OCI-LY7 (cell line): Measurements from ENCODE around the gene SDC4. TPM values are rescaled to one million over a fixed set of nuclear protein-coding genes. Genes with fewer than 3 reads are reported as not detected.

ENCODE experiments used
- BruUV-seq: library from RNA; stranded (reverse); fragments of 400-500 nt; replicated peaks from 2 replicates; lab custom pipeline; 2021; lab: Mats Ljungman, UMichigan
- CTCF ChIA-PET: fragments of 300-600 bp; sonication (Branson Sonifier 250); formaldehyde crosslinking; loops from one replicate; lab custom pipeline; 2022; ENCODE audit warnings: antibody characterized with exemption; ENCODE audit not compliant: unreplicated experiment; lab: Charles Lee
- POLR2A ChIA-PET: fragments of 300-600 bp; sonication (Branson Sonifier 250); formaldehyde crosslinking; loops from one replicate; lab custom pipeline; 2022; ENCODE audit warnings: antibody characterized with exemption; lab: Charles Lee
- DNase-seq: peaks from one replicate; pipeline ENCODE4 v3.0.0-alpha.2; 2015; ENCODE audit warnings: low spot score
- H2AFZ ChIP-seq: fragments of 200-600 bp; sonication (generic), shearing (Covaris generic); 2 replicates; pipeline ENCODE4 v1.6.1; 2014; ENCODE audit warnings: mild to moderate bottlenecking, antibody characterized with exemption, low read length, moderate library complexity
- H3K27ac ChIP-seq: fragments of 200-600 bp; sonication (generic); 2 replicates; pipeline ENCODE4 v1.5.1; 2014; ENCODE audit warnings: mixed run types, low read depth, mild to moderate bottlenecking, moderate library complexity, low read length, inconsistent platforms; ENCODE audit not compliant: poor library complexity, severe bottlenecking
- H3K36me3 ChIP-seq: fragments of 200-600 bp; sonication (generic); 2 replicates; pipeline ENCODE4 v1.6.1; 2014; ENCODE audit warnings: mild to moderate bottlenecking, antibody characterized with exemption, low read length, moderate library complexity, mixed read lengths; ENCODE audit not compliant: insufficient read depth
- H3K4me1 ChIP-seq: fragments of 200-600 bp; sonication (generic); 2 replicates; pipeline ENCODE4 v1.5.1; 2014; ENCODE audit warnings: mild to moderate bottlenecking, low read length; ENCODE audit not compliant: insufficient read depth, poor library complexity, severe bottlenecking
- H3K4me2 ChIP-seq: fragments of 200-600 bp; sonication (generic); 2 replicates; pipeline ENCODE4 v1.6.1; 2014; ENCODE audit warnings: mild to moderate bottlenecking, low read length
- H3K4me3 ChIP-seq: fragments of 200-600 bp; sonication (generic); 2 replicates; pipeline ENCODE4 v1.5.1; 2014; ENCODE audit warnings: mild to moderate bottlenecking, low read depth, low read length; ENCODE audit not compliant: poor library complexity, severe bottlenecking
- H3K79me2 ChIP-seq: fragments of 200-600 bp; sonication (generic); 2 replicates; pipeline ENCODE4 v1.6.1; 2016; ENCODE audit warnings: low read depth, mild to moderate bottlenecking, low read length, moderate library complexity, mixed read lengths; ENCODE audit not compliant: insufficient read depth
- H3K9me2 ChIP-seq: fragments of 200-600 bp; sonication (generic); 2 replicates; pipeline ENCODE4 v1.6.1; 2016; ENCODE audit warnings: mild to moderate bottlenecking, low read length, mixed read lengths; ENCODE audit not compliant: insufficient read depth
- H3K9me3 ChIP-seq: fragments of 200-600 bp; sonication (generic); 2 replicates; pipeline ENCODE4 v1.6.1; 2014; ENCODE audit warnings: mild to moderate bottlenecking, mixed run types, low read length, mixed read lengths
- H4K20me1 ChIP-seq: fragments of 200-600 bp; sonication (generic); 2 replicates; pipeline ENCODE4 v1.6.1; 2014; ENCODE audit warnings: mild to moderate bottlenecking, antibody characterized with exemption, low read length, moderate library complexity, mixed read lengths; ENCODE audit not compliant: insufficient read depth
- CTCF ChIP-seq: fragments of 200-600 bp; sonication (generic); conservative IDR thresholded peaks from 2 replicates; pipeline ENCODE4 v1.5.1; 2014; ENCODE audit warnings: mild to moderate bottlenecking, antibody characterized with exemption, low read length, moderate library complexity, mixed read lengths
- EZH2phosphoT487 ChIP-seq: fragments of 200-600 bp; sonication (generic); IDR thresholded peaks from 2 replicates; pipeline ENCODE4 v1.6.1; 2018; ENCODE audit warnings: low read depth, borderline replicate concordance, mild to moderate bottlenecking, mixed run types, antibody characterized with exemption, low read length, moderate library complexity, mixed read lengths
- intact Hi-C: fragments of 100-400 bp; cut with micrococcal nuclease; formaldehyde crosslinking; loops from one replicate; pipeline ENCODE4 v1.10.0; 2022; ENCODE audit not compliant: unreplicated experiment
- total RNA-seq, 2 experiments: library from RNA; depleted of rRNA in 1 of 2; stranded (reverse); fragments of >200 nt in 1 of 2; shearing (Covaris generic) in 1 of 2; gene quantifications; 2 replicates each; pipeline ENCODE4 v1.2.3, GENCODE V29; 2014 to 2022

Gene SDC4
- total RNA-seq, 2 experiments from 2014 or later: not detected

- Histone ChIP-seq H4K20me1 (no peaks in the 10 kb centered on the region), H3K4me3 (no peak overlapping the region), H3K4me2 (no peak overlapping the region), H3K9me2 (no peaks in the 10 kb centered on the region), H3K79me2 (no peaks in the 10 kb centered on the region), H2AFZ (no peak overlapping the region), H3K36me3 (no peaks in the 10 kb centered on the region), H3K27ac (no peak overlapping the region), H3K9me3 (no peaks in the 10 kb centered on the region), H3K4me1 (no peaks in the 10 kb centered on the region)
- TF ChIP-seq EZH2phosphoT487 (no peak), CTCF (peak; percentile 67)
- DNase-seq: peak; percentile 25
- intact Hi-C loops: no loop called here
- no TSS peak for BruUV-seq
- ChIA-PET CTCF (no interaction called here), POLR2A (no interaction called here)
These were observed 36.5 kb downstream of the SDC4 start for GRCh38 chr20:45311589-45312211.

GRCh38 chr20:45309075-45309474 lies 39.1 kb downstream of the SDC4 start:
- intact Hi-C loops: no loop called here
- Histone ChIP-seq H3K9me3 (no peaks in the 10 kb centered on the region), H3K4me3 (no peak overlapping the region), H3K36me3 (no peaks in the 10 kb centered on the region), H2AFZ (no peak overlapping the region), H3K27ac (no peak overlapping the region), H4K20me1 (no peaks in the 10 kb centered on the region), H3K79me2 (no peaks in the 10 kb centered on the region), H3K9me2 (no peaks in the 10 kb centered on the region), H3K4me1 (no peaks in the 10 kb centered on the region), H3K4me2 (no peak overlapping the region)
- no peak for DNase-seq
- POLR2A ChIA-PET: no interaction called here
- TF ChIP-seq EZH2phosphoT487: no peak
- TF ChIP-seq CTCF: no peak
- CTCF ChIA-PET: no interaction called here
- BruUV-seq: no TSS peak

- ChIA-PET CTCF (no interaction called here), POLR2A (no interaction called here)
- Histone ChIP-seq H3K9me3 (no peaks in the 10 kb centered on the region), H3K9me2 (no peaks in the 10 kb centered on the region), H3K79me2 (no peaks in the 10 kb centered on the region), H2AFZ (no peak within 1 kb of the TSS), H4K20me1 (no peaks in the 10 kb centered on the region), H3K4me1 (no peaks in the 10 kb centered on the region), H3K4me2 (no peak within 1 kb of the TSS), H3K27ac (no peak within 1 kb of the TSS), H3K36me3 (no peaks in the 10 kb centered on the region), H3K4me3 (no peak within 1 kb of the TSS)
- BruUV-seq: no TSS peak
- no peak for DNase-seq
- intact Hi-C loops: no loop called here
- no peak for TF ChIP-seq EZH2phosphoT487
- TF ChIP-seq CTCF: 0 out of 2 replicates have a peak, but pooled peaks have one; percentile 12
These were observed 40.0 kb downstream of the SDC4 start, which contains the start of gene MATN4 for GRCh38 chr20:45308117-45308778. TSS of gene MATN4 (minus strand) at chr20:45308299. CDS start at chr20:45305582, 2,717 bp downstream.
